ENCODE measurements around the gene LRRC36. TPM values are rescaled to one million over a fixed set of nuclear protein-coding genes. Genes with fewer than 3 reads are reported as not detected.

The LRRC36 gene
- total and polyA plus RNA-seq, 2 of the 13 experiments (the other 11 are each of a cell fraction or from before 2014, with no cell fraction given): 0.12 to 0.15 TPM

- TF ChIP-seq GPBP1L1 (CRISPR knock-in tag; IDR thresholded peaks at IDR 0.05): no peak
- TF ChIP-seq BHLHE40 (IDR thresholded peaks at IDR 0.05; ENCODE audit: low read length): peak; percentile 75
- peak; percentile 86; the same call in 1 of the 2 replicates for TF ChIP-seq BATF2 (CRISPR knock-in tag; IDR thresholded peaks at IDR 0.05)
- no peak for TF ChIP-seq THAP7 (CRISPR knock-in tag; IDR thresholded peaks at IDR 0.05)
- 0 out of 2 replicates have a peak, but pooled peaks have one; percentile 54 for TF ChIP-seq RARG (CRISPR knock-in tag; IDR thresholded peaks at IDR 0.05; ENCODE audit: low read depth)
- TF ChIP-seq ZBTB14 (CRISPR knock-in tag; IDR thresholded peaks at IDR 0.05): 0 out of 2 replicates have a peak, but pooled peaks have one; percentile 16
- peak; percentile 96 for TF ChIP-seq TFDP1 (CRISPR knock-in tag; IDR thresholded peaks at IDR 0.05; ENCODE audit: borderline replicate concordance)
- TF ChIP-seq ZNF782 (CRISPR knock-in tag; IDR thresholded peaks at IDR 0.05; ENCODE audit: borderline replicate concordance): peak; percentile 89
- peak; percentile 91; the same call in 1 of the 2 replicates for TF ChIP-seq CSRNP2 (CRISPR knock-in tag; conservative IDR thresholded peaks at IDR 0.05; ENCODE audit: low read depth)
- TF ChIP-seq SETDB1 (CRISPR knock-in tag; IDR thresholded peaks at IDR 0.05; ENCODE audit: borderline replicate concordance): 0 out of 2 replicates have a peak, but pooled peaks have one; percentile 73
- TF ChIP-seq ZNF142 (CRISPR knock-in tag; IDR thresholded peaks at IDR 0.05): peak; percentile 87; the same call in 1 of the 2 replicates
- no peak for TF ChIP-seq ZSCAN25 (CRISPR knock-in tag; IDR thresholded peaks at IDR 0.05)
- peak; percentile 53; the same call in 1 of the 2 replicates for TF ChIP-seq MTF2 (CRISPR knock-in tag; IDR thresholded peaks at IDR 0.05; ENCODE audit: borderline replicate concordance)
- no peak; the same call in 1 of the 2 replicates for TF ChIP-seq CHCHD3 (CRISPR knock-in tag; IDR thresholded peaks at IDR 0.05)
Observed at GRCh38 chr16:67279296-67280089, 47.1 kb upstream of the LRRC36 start, which contains the start of gene PLEKHG4 (continued).
